Stomach smooth muscle (tissue), 2 donors: ENCODE data around the gene NOL4L.
A peak's percentile ranks its signal among the peaks of the same experiment; 100 is the strongest.

ENCODE experiments used
- H3K27ac ChIP-seq: one replicate; pipeline ENCODE4 v1.7.0; 2013; ENCODE audit warnings: mild to moderate bottlenecking, low read length, inconsistent platforms
- H3K27me3 ChIP-seq, 2 donors: one replicate each; pipeline ENCODE4 v1.7.0; 2013; ENCODE audit warnings: low read length in 2 of 2; ENCODE audit not compliant: insufficient read depth in 2 of 2, control insufficient read depth in 1 of 2
- H3K36me3 ChIP-seq, 2 donors: one replicate each; pipeline ENCODE4 v1.7.0; 2013; ENCODE audit warnings: low read length in 2 of 2; ENCODE audit not compliant: control insufficient read depth in 2 of 2, insufficient read depth in 2 of 2
- H3K4me1 ChIP-seq: one replicate; pipeline ENCODE4 v1.7.0; 2013; ENCODE audit warnings: low read length; ENCODE audit not compliant: control insufficient read depth, insufficient read depth
- H3K4me3 ChIP-seq, 2 donors: one replicate each; pipeline ENCODE4 v1.7.0; 2013; ENCODE audit warnings: low read length in 2 of 2
- H3K9ac ChIP-seq, 2 donors: one replicate each; pipeline ENCODE4 v1.7.0; 2013; ENCODE audit warnings: low read length in 2 of 2, mild to moderate bottlenecking in 1 of 2
- H3K9me3 ChIP-seq, 2 donors: one replicate each; pipeline ENCODE4 v1.7.0; 2013; ENCODE audit warnings: low read length in 2 of 2; ENCODE audit not compliant: control insufficient read depth in 2 of 2
- donor health status: healthy.
- donor health status: Pancreatic carcinoma.

Gene NOL4L

GRCh38 chr20:32574296-32575226, 10.6 kb downstream of the NOL4L start:
- Histone ChIP-seq H3K36me3 (no peaks in the 10 kb centered on the region), H3K4me1 (no peaks in the 10 kb centered on the region), H3K27ac (no peak overlapping the region), H3K4me3 (no peak overlapping the region), H3K27me3 (no peaks in the 10 kb centered on the region), H3K9me3 (no peaks in the 10 kb centered on the region), H3K9ac (peak overlapping the region in 1 of 2 donors; percentile 6)

GRCh38 chr20:32573167-32573851, 11.8 kb downstream of the NOL4L start:
- no peak overlapping the region for H3K9ac ChIP-seq
- H3K4me1 ChIP-seq, result no peaks in the 10 kb centered on the region

GRCh38 chr20:32572271-32572968, 12.7 kb downstream of the NOL4L start:
- Histone ChIP-seq H3K36me3 (no peaks in the 10 kb centered on the region), H3K4me3 (no peak overlapping the region), H3K4me1 (no peaks in the 10 kb centered on the region), H3K27me3 (no peaks in the 10 kb centered on the region), H3K27ac (no peak overlapping the region), H3K9me3 (no peaks in the 10 kb centered on the region), H3K9ac (no peak overlapping the region)

More at GRCh38 chr20:32573167-32573851, 11.8 kb downstream of the NOL4L start:
- Histone ChIP-seq H3K4me3 (no peak overlapping the region), H3K27me3 (no peaks in the 10 kb centered on the region), H3K9me3 (no peaks in the 10 kb centered on the region), H3K27ac (no peak overlapping the region), H3K36me3 (no peaks in the 10 kb centered on the region)

- Histone ChIP-seq H3K4me1 (no peaks in the 10 kb centered on the region), H3K9ac (no peak overlapping the region), H3K27me3 (no peaks in the 10 kb centered on the region), H3K4me3 (no peak overlapping the region), H3K36me3 (no peaks in the 10 kb centered on the region), H3K27ac (no peak overlapping the region), H3K9me3 (no peaks in the 10 kb centered on the region)
Measured at GRCh38 chr20:32571566-32571965, 13.6 kb downstream of the NOL4L start.

- H3K9me3 ChIP-seq, result no peaks in the 10 kb centered on the region
- no peaks in the 10 kb centered on the region for H3K36me3 ChIP-seq
- H3K4me1 ChIP-seq, result no peaks in the 10 kb centered on the region
- H3K27me3 ChIP-seq, result no peaks in the 10 kb centered on the region
- H3K27ac ChIP-seq, result no peak overlapping the region
- no peak overlapping the region for H3K9ac ChIP-seq
- H3K4me3 ChIP-seq, result no peak overlapping the region
Measured at GRCh38 chr20:32570401-32571190, 14.5 kb downstream of the NOL4L start.

GRCh38 chr20:32569380-32570305, 15.5 kb downstream of the NOL4L start:
- Histone ChIP-seq H3K4me1 (no peaks in the 10 kb centered on the region), H3K9ac (no peak overlapping the region), H3K27ac (no peak overlapping the region), H3K36me3 (no peaks in the 10 kb centered on the region), H3K4me3 (no peak overlapping the region), H3K9me3 (no peaks in the 10 kb centered on the region), H3K27me3 (no peaks in the 10 kb centered on the region)

- H3K27ac ChIP-seq, result no peak overlapping the region
- no peaks in the 10 kb centered on the region for H3K4me1 ChIP-seq
- no peaks in the 10 kb centered on the region for H3K36me3 ChIP-seq
- no peak overlapping the region for H3K9ac ChIP-seq
- H3K9me3 ChIP-seq, result no peaks in the 10 kb centered on the region
- no peak overlapping the region for H3K4me3 ChIP-seq
- no peaks in the 10 kb centered on the region for H3K27me3 ChIP-seq
Measured at GRCh38 chr20:32569018-32569379, 16.1 kb downstream of the NOL4L start.

GRCh38 chr20:32567384-32568178, 17.6 kb downstream of the NOL4L start:
- H3K27ac ChIP-seq, result no peak overlapping the region
- no peaks in the 10 kb centered on the region for H3K27me3 ChIP-seq
- H3K4me3 ChIP-seq, result no peak overlapping the region
- H3K9ac ChIP-seq, result no peak overlapping the region
- H3K9me3 ChIP-seq, result no peaks in the 10 kb centered on the region
- H3K36me3 ChIP-seq, result no peaks in the 10 kb centered on the region
- no peaks in the 10 kb centered on the region for H3K4me1 ChIP-seq
